ENCODE measurements around the gene PHF2. TPM values are rescaled to one million over a fixed set of nuclear protein-coding genes. Genes with fewer than 3 reads are reported as not detected.

The PHF2 gene
- total and polyA plus RNA-seq, 2 of the 8 experiments (the other 6 are each of a cell fraction or from before 2014, with no cell fraction given), result 3.4 to 9.4 TPM

GRCh38 chr9:93622691-93623090 is 46.3 kb downstream of the PHF2 start:
- Histone ChIP-seq H3K9ac (replicated peaks in 1 of 4; ENCODE audit: extremely low read depth in 1 of 4, low read depth in 3 of 4, low read length in 3 of 4) (no peak overlapping the region), H3K4me2 (ENCODE audit: insufficient read depth in 1 of 2, low read depth in 2 of 2, low read length in 2 of 2) (no peak overlapping the region), H4K91ac (replicated peaks; ENCODE audit: insufficient read length, low read length) (no peak overlapping the region), H3K23me2 (ENCODE audit: low read depth, low read length) (peaks cover 11% of the 10 kb centered on the region; the same call in 1 of the 2 replicates), H2BK15ac (ENCODE audit: low read length) (0 out of 2 replicates have a peak overlapping the region, but pooled peaks have one; percentile 46), H4K8ac (ENCODE audit: extremely low read depth, insufficient read depth, low read length) (no peak overlapping the region), H4K20me1 (replicated peaks in 1 of 2; ENCODE audit: control insufficient read depth in 1 of 2, insufficient read depth in 2 of 2, low read length in 2 of 2) (peaks cover 0 to 12% of the 10 kb centered on the region in 2 experiments), H3K9me3 (ENCODE audit: insufficient read depth in 2 of 2, low read depth in 1 of 2, low read length in 1 of 2) (0 out of 4 replicates have a peak, but pooled peaks cover 0 to 1% of the 10 kb centered on the region in 2 experiments), H3K27me3 (replicated peaks in 1 of 4; ENCODE audit: control insufficient read depth in 3 of 4, extremely low read depth in 1 of 4, insufficient read depth in 3 of 4, low read length in 3 of 4) (no peaks in the 10 kb centered on the region), H2AK5ac (ENCODE audit: low read depth, low read length) (no peak overlapping the region), H4K5ac (ENCODE audit: insufficient read length, low read depth, low read length) (no peak overlapping the region), H3K27ac (ENCODE audit: low read depth, low read length) (no peak overlapping the region), H3K4ac (replicated peaks; ENCODE audit: insufficient read length, low read depth, low read length) (no peak overlapping the region), H3K14ac (ENCODE audit: insufficient read length) (no peak overlapping the region), H2AFZ (ENCODE audit: low read length) (no peak overlapping the region), H2BK20ac (ENCODE audit: low read length) (no peak overlapping the region), H3K56ac (replicated peaks; ENCODE audit: insufficient read length, low read depth, low read length) (no peak overlapping the region), H3K36me3 (ENCODE audit: control insufficient read depth in 2 of 4, insufficient read depth in 4 of 4, low read length in 3 of 4) (no peaks in the 10 kb centered on the region), H3K79me1 (ENCODE audit: low read depth, low read length) (peaks cover 15% of the 10 kb centered on the region), H3K4me1 (replicated peaks in 1 of 4; ENCODE audit: control insufficient read depth in 3 of 4, insufficient read depth in 4 of 4, low read length in 3 of 4) (peaks cover 0 to 8% (median under 1%) of the 10 kb centered on the region in 4 experiments; a peak in 4 of 7 replicates), H2BK12ac (ENCODE audit: low read depth, low read length) (no peak overlapping the region), H3K79me2 (ENCODE audit: control insufficient read depth in 1 of 2, insufficient read depth in 2 of 2, low read length in 2 of 2) (peaks cover 0 to 47% of the 10 kb centered on the region in 2 experiments; a peak in 3 of 4 replicates), H2BK120ac (replicated peaks; ENCODE audit: low read depth, low read length) (no peak overlapping the region), H3K23ac (ENCODE audit: insufficient read length) (no peak overlapping the region), H3K4me3 (ENCODE audit: extremely low read depth in 1 of 4, insufficient read depth in 2 of 4, low read depth in 3 of 4, low read length in 4 of 4) (no peak overlapping the region), H3K18ac (ENCODE audit: extremely low read depth, low read length) (no peak overlapping the region), H2BK5ac (ENCODE audit: low read depth, low read length) (no peak overlapping the region)
- DNase-seq (ENCODE audit: low read depth in 1 of 2, low spot score in 2 of 2) (peak in 1 of 2 experiments; percentile 29), FAIRE-seq (no peak)
- POLR2A ChIA-PET (ENCODE audit: partially characterized antibody), result no interaction called here
- CTCF ChIA-PET (ENCODE audit: partially characterized antibody), result interaction anchor here (1.2 kb wide), 2 partner anchors 10 to 42 kb away, joined by 3 read pairs; no protein-coding TSS in a partner anchor
- WGBS, 2 experiments (ENCODE audit: extremely low coverage in 1 of 2, insufficient coverage in 1 of 2, insufficient read length in 1 of 2, insufficient replicate concordance in 2 of 2, low coverage in 1 of 2, low lambda C conversion rate in 2 of 2, missing lambda C conversion rate in 1 of 2), result 92% methylated on average over 2 of the region's 2 CpGs; no CpG with 5 or more reads in 1 of the 2 experiments
- no peak for TF ChIP-seq ATF2 (IDR thresholded peaks at IDR 0.05; ENCODE audit: low read length)
- no peak for TF ChIP-seq RFX5 (IDR thresholded peaks at IDR 0.05; ENCODE audit: borderline replicate concordance, low read depth, low read length)
- TF ChIP-seq JUND (IDR thresholded peaks at IDR 0.05; ENCODE audit: low read length), result no peak
- TF ChIP-seq BCL11A (IDR thresholded peaks at IDR 0.05; ENCODE audit: low read depth in 2 of 2, low read length in 2 of 2), result no peak
- no peak for TF ChIP-seq MAX (IDR thresholded peaks at IDR 0.05)
- no peak for TF ChIP-seq PHF8 (conservative IDR thresholded peaks at IDR 0.05; ENCODE audit: low read depth, low read length)
- TF ChIP-seq JUN (IDR thresholded peaks at IDR 0.05; ENCODE audit: low read depth, low read length), result no peak
- TF ChIP-seq KDM1A (IDR thresholded peaks at IDR 0.05; ENCODE audit: borderline replicate concordance, low read length), result no peak

All from H1 (cell line).